NB4 (cell line): ENCODE measurements around the gene FGF12.

Source experiments
- CTCF ChIP-seq: IDR thresholded peaks from one replicate; pipeline ENCODE4 v1.5.1; 2012; ENCODE audit warnings: low read depth, low read length
- MAX ChIP-seq: IDR thresholded peaks from 2 replicates; pipeline ENCODE4 v1.6.1; 2011; ENCODE audit warnings: low read depth, low read length
- MYC ChIP-seq: IDR thresholded peaks from 2 replicates; pipeline ENCODE4 v1.6.1; 2011; ENCODE audit warnings: low read depth, low read length
- POLR2A ChIP-seq: IDR thresholded peaks from 2 replicates; pipeline ENCODE4 v1.6.1; 2011; ENCODE audit warnings: mild to moderate bottlenecking; ENCODE audit not compliant: insufficient read length; ENCODE audit errors: extremely low read depth

- TF ChIP-seq POLR2A (no peak), CTCF (no peak), MAX (no peak), MYC (no peak)
Measured at GRCh38 chr3:192597506-192597905, 129.8 kb downstream of the FGF12 start.
